ENCODE measurements around the gene CD2AP. TPM values are rescaled to one million over a fixed set of nuclear protein-coding genes. Genes with fewer than 3 reads are reported as not detected.
"Not testable (repeated sequence)": the region's sequence is repeated elsewhere in the genome, so short reads cannot be mapped to it uniquely, and the experiment has no call there.

Gene CD2AP
- total RNA-seq, 1 donor from 2014 or later = 34.2 TPM

- no peak for DNase-seq (ENCODE audit: low spot score)
Measured at GRCh38 chr6:47563162-47563561, 85.6 kb downstream of the CD2AP start.

GRCh38 chr6:47566602-47567001, 89.0 kb downstream of the CD2AP start:
- DNase-seq (ENCODE audit: low spot score) = not testable (repeated sequence)

- DNase-seq (ENCODE audit: low spot score) = no peak
Measured at GRCh38 chr6:47567586-47567985, 90.0 kb downstream of the CD2AP start.

GRCh38 chr6:47571488-47571887, 93.9 kb downstream of the CD2AP start:
- DNase-seq (ENCODE audit: low spot score) = no peak

GRCh38 chr6:47573109-47573508, 95.5 kb downstream of the CD2AP start:
- DNase-seq (ENCODE audit: low spot score) = no peak

GRCh38 chr6:47574789-47575188, 97.2 kb downstream of the CD2AP start:
- DNase-seq (ENCODE audit: low spot score) = no peak

GRCh38 chr6:47579040-47579439, 101.5 kb downstream of the CD2AP start:
- DNase-seq (ENCODE audit: low spot score) = no peak

- no peak for DNase-seq (ENCODE audit: low spot score)
Measured at GRCh38 chr6:47581591-47581990, 104.0 kb downstream of the CD2AP start.

- DNase-seq (ENCODE audit: low spot score) = no peak
Measured at GRCh38 chr6:47587493-47587892, 109.9 kb downstream of the CD2AP start.

- no peak for DNase-seq (ENCODE audit: low spot score)
Measured at GRCh38 chr6:47592131-47592840, 114.7 kb downstream of the CD2AP start.

- DNase-seq (ENCODE audit: low spot score) = no peak
Measured at GRCh38 chr6:47593979-47594378, 116.4 kb downstream of the CD2AP start.

GRCh38 chr6:47595785-47596184, 118.2 kb downstream of the CD2AP start:
- peak; percentile 39 for DNase-seq (ENCODE audit: low spot score)

GRCh38 chr6:47598367-47598766, 120.8 kb downstream of the CD2AP start:
- DNase-seq (ENCODE audit: low spot score) = no peak

GRCh38 chr6:47599512-47599911, 121.9 kb downstream of the CD2AP start:
- DNase-seq (ENCODE audit: low spot score) = no peak

GRCh38 chr6:47603227-47603626, 125.6 kb downstream of the CD2AP start:
- no peak for DNase-seq (ENCODE audit: low spot score)

GRCh38 chr6:47603995-47604394, 126.4 kb downstream of the CD2AP start:
- no peak for DNase-seq (ENCODE audit: low spot score)

GRCh38 chr6:47621838-47622449, 144.4 kb downstream of the CD2AP start:
- no peak for DNase-seq (ENCODE audit: low spot score)

- DNase-seq (ENCODE audit: low spot score) = no peak
Measured at GRCh38 chr6:47626782-47627181, 149.2 kb downstream of the CD2AP start.

- no peak for DNase-seq (ENCODE audit: low spot score)
Measured at GRCh38 chr6:47628448-47629272, 151.1 kb downstream of the CD2AP start.

- DNase-seq (ENCODE audit: low spot score) = no peak
Measured at GRCh38 chr6:47629954-47630353, 152.4 kb downstream of the CD2AP start.

- DNase-seq (ENCODE audit: low spot score) = no peak
Measured at GRCh38 chr6:47630587-47630986, 153.0 kb downstream of the CD2AP start.

GRCh38 chr6:47631269-47631772, 153.7 kb downstream of the CD2AP start:
- DNase-seq (ENCODE audit: low spot score) = peak; percentile 64

All from umbilical cord (tissue), 2 donors.